Caco-2 (cell line): Measurements from ENCODE around the gene TMEM50B. TPM values are rescaled to one million over a fixed set of nuclear protein-coding genes. Genes with fewer than 3 reads are reported as not detected.

Experiments
- BruUV-seq: library from RNA; stranded (reverse); fragments of 400-500 nt; replicated peaks from 2 replicates; lab custom pipeline; 2021; lab: Mats Ljungman, UMichigan
- CTCF ChIA-PET: fragments of 300-600 bp; sonication (Branson Sonifier 250); formaldehyde crosslinking; loops from one replicate; lab custom pipeline; 2022; ENCODE audit warnings: antibody characterized with exemption; lab: Charles Lee
- POLR2A ChIA-PET: fragments of 300-600 bp; sonication (Branson Sonifier 250); formaldehyde crosslinking; loops from one replicate; lab custom pipeline; 2022; ENCODE audit warnings: antibody characterized with exemption; lab: Charles Lee
- DNase-seq, 2 experiments: peaks; one replicate each; pipeline versions ENCODE4 v3.0.0 to v3.0.0-alpha.2; 2020 to 2022
- H3K27me3 ChIP-seq: replicated peaks from 2 replicates; pipeline ENCODE4 v1.6.0; 2011; ENCODE audit warnings: low read length; ENCODE audit not compliant: control insufficient read depth, insufficient read depth
- H3K36me3 ChIP-seq: 2 replicates; pipeline ENCODE4 v1.5.1; 2011; ENCODE audit warnings: low read length; ENCODE audit not compliant: control insufficient read depth, insufficient read depth
- H3K4me1 ChIP-seq: fragments of 250-450 bp; sonication (Bioruptor Pico); 2 replicates; pipeline ENCODE4 v1.5.1; 2020; ENCODE audit warnings: mild to moderate bottlenecking
- H3K4me3 ChIP-seq: 2 replicates; pipeline ENCODE4 v1.5.1; 2011; ENCODE audit warnings: low read depth, mild to moderate bottlenecking, control low read depth, low read length
- H3K9me3 ChIP-seq: fragments of 250-450 bp; sonication (Bioruptor Pico); 2 replicates; pipeline ENCODE4 v1.5.1; 2020; ENCODE audit warnings: mild to moderate bottlenecking, moderate library complexity
- H3K27ac Mint-ChIP-seq: one replicate; pipeline ENCODE4 v1.8.0; 2022; ENCODE audit warnings: mixed read lengths; ENCODE audit not compliant: unreplicated experiment
- H3K27me3 Mint-ChIP-seq: one replicate; pipeline ENCODE4 v1.8.0; 2022; ENCODE audit warnings: mixed read lengths; ENCODE audit not compliant: insufficient read depth, unreplicated experiment
- H3K36me3 Mint-ChIP-seq: one replicate; pipeline ENCODE4 v1.8.0; 2022; ENCODE audit warnings: mild to moderate bottlenecking, mixed read lengths; ENCODE audit not compliant: insufficient read depth, unreplicated experiment
- H3K4me1 Mint-ChIP-seq: one replicate; pipeline ENCODE4 v1.8.0; 2022; ENCODE audit warnings: low read depth, mixed read lengths; ENCODE audit not compliant: unreplicated experiment
- H3K4me3 Mint-ChIP-seq: one replicate; pipeline ENCODE4 v1.8.0; 2022; ENCODE audit warnings: mild to moderate bottlenecking, moderate library complexity, mixed read lengths; ENCODE audit not compliant: unreplicated experiment
- H3K9me3 Mint-ChIP-seq: one replicate; pipeline ENCODE4 v1.8.0; 2022; ENCODE audit warnings: mixed read lengths; ENCODE audit not compliant: unreplicated experiment
- CTCF ChIP-seq, 2 experiments: fragments of 200-600 bp in 1 of 2; IDR thresholded peaks; 1 replicate in 1 of 2; 2 replicates in 1 of 2; pipeline versions ENCODE4 v1.5.1 to v1.8.0; 2011 to 2022; ENCODE audit warnings: antibody characterized with exemption in 1 of 2, control low read depth in 1 of 2, inconsistent platforms in 1 of 2, low read depth in 1 of 2, low read length in 1 of 2, mild to moderate bottlenecking in 1 of 2, moderate library complexity in 1 of 2; ENCODE audit not compliant: insufficient read depth in 1 of 2, severe bottlenecking in 1 of 2, unreplicated experiment in 1 of 2
- intact Hi-C: fragments of 100-400 bp; cut with micrococcal nuclease; formaldehyde crosslinking; loops from one replicate; pipeline ENCODE4 v1.10.0; 2022; ENCODE audit not compliant: unreplicated experiment
- total RNA-seq: library from RNA; stranded (reverse); gene quantifications from 2 replicates; pipeline ENCODE4 v1.2.3, GENCODE V29; 2022

TMEM50B gene
- total RNA-seq, 1 experiment from 2014 or later = 25.9 TPM

- TF ChIP-seq CTCF (IDR thresholded peaks at IDR 0.05; ENCODE audit: insufficient read depth in 1 of 2, low read depth in 1 of 2, low read length in 1 of 2, severe bottlenecking in 1 of 2, unreplicated experiment in 1 of 2) = no peak
- Histone ChIP-seq H3K4me3 (no peak overlapping the region), H3K4me1 (peaks cover 14% of the 10 kb centered on the region), H3K9me3 (no peaks in the 10 kb centered on the region), H3K27me3 (no peaks in the 10 kb centered on the region), H3K36me3 (peaks cover 3% of the 10 kb centered on the region)
- H3K9me3 Mint-ChIP-seq = no peaks in the 10 kb centered on the region
- no peak for DNase-seq
- intact Hi-C loops = no loop called here
- CTCF ChIA-PET = no interaction called here
- no peak overlapping the region for H3K4me3 Mint-ChIP-seq
- no peaks in the 10 kb centered on the region for H3K27me3 Mint-ChIP-seq
- H3K4me1 Mint-ChIP-seq = peaks cover 5% of the 10 kb centered on the region
- BruUV-seq = no TSS peak
- POLR2A ChIA-PET = no interaction called here
- no peak overlapping the region for H3K27ac Mint-ChIP-seq
- H3K36me3 Mint-ChIP-seq = peaks cover 88% of the 10 kb centered on the region
Measured at GRCh38 chr21:33424214-33424613, 55.6 kb downstream of the TMEM50B start.

GRCh38 chr21:33421713-33422393, 57.9 kb downstream of the TMEM50B start:
- Histone ChIP-seq H3K27me3 (no peaks in the 10 kb centered on the region), H3K4me1 (peaks cover 14% of the 10 kb centered on the region), H3K36me3 (peaks cover 2% of the 10 kb centered on the region), H3K9me3 (no peaks in the 10 kb centered on the region), H3K4me3 (no peak overlapping the region)
- H3K4me1 Mint-ChIP-seq = peaks cover 5% of the 10 kb centered on the region
- peaks cover 90% of the 10 kb centered on the region for H3K36me3 Mint-ChIP-seq
- CTCF ChIA-PET = no interaction called here
- H3K27ac Mint-ChIP-seq = no peak overlapping the region
- POLR2A ChIA-PET = no interaction called here
- TF ChIP-seq CTCF (IDR thresholded peaks at IDR 0.05; ENCODE audit: insufficient read depth in 1 of 2, low read depth in 1 of 2, low read length in 1 of 2, severe bottlenecking in 1 of 2, unreplicated experiment in 1 of 2) = no peak
- H3K4me3 Mint-ChIP-seq = no peak overlapping the region
- no peak for DNase-seq
- H3K9me3 Mint-ChIP-seq = no peaks in the 10 kb centered on the region
- H3K27me3 Mint-ChIP-seq = no peaks in the 10 kb centered on the region
- BruUV-seq = no TSS peak
- intact Hi-C loops = no loop called here

- H3K27ac Mint-ChIP-seq = no peak overlapping the region
- POLR2A ChIA-PET = no interaction called here
- no peak for DNase-seq
- CTCF ChIA-PET = interaction anchor here (0.6 kb wide), 1 partner anchor 13 kb away, joined by 6 read pairs; no protein-coding TSS in a partner anchor
- peaks cover 17% of the 10 kb centered on the region for H3K4me1 ChIP-seq
- H3K27me3 Mint-ChIP-seq = no peaks in the 10 kb centered on the region
- H3K4me3 Mint-ChIP-seq = no peak overlapping the region
- H3K4me1 Mint-ChIP-seq = peaks cover 13% of the 10 kb centered on the region
- H3K36me3 ChIP-seq = peaks cover 2% of the 10 kb centered on the region
- intact Hi-C loops = no loop called here
- no peaks in the 10 kb centered on the region for H3K9me3 Mint-ChIP-seq
- no peaks in the 10 kb centered on the region for H3K27me3 ChIP-seq
- H3K9me3 ChIP-seq = no peaks in the 10 kb centered on the region
- no TSS peak for BruUV-seq
- no peak overlapping the region for H3K4me3 ChIP-seq
- peaks cover 98% of the 10 kb centered on the region for H3K36me3 Mint-ChIP-seq
- TF ChIP-seq CTCF (IDR thresholded peaks at IDR 0.05; ENCODE audit: insufficient read depth in 1 of 2, low read depth in 1 of 2, low read length in 1 of 2, severe bottlenecking in 1 of 2, unreplicated experiment in 1 of 2) = no peak
Measured at GRCh38 chr21:33419538-33420123, 60.1 kb downstream of the TMEM50B start.
